KMS-11 (cell line): ENCODE measurements around the gene COL6A5.
"Not testable (repeated sequence)": the region's sequence is repeated elsewhere in the genome, so short reads cannot be mapped to it uniquely, and the experiment has no call there.

Experiments used
- H2AFZ ChIP-seq: fragments of 200-600 bp; sonication (generic); 2 replicates; pipeline ENCODE4 v1.6.1; 2016; ENCODE audit warnings: antibody characterized with exemption, mixed run types, low read depth
- H3K27ac ChIP-seq: fragments of 200-600 bp; sonication (generic); 2 replicates; pipeline ENCODE4 v1.6.1; 2016; ENCODE audit warnings: mild to moderate bottlenecking, mixed run types
- H3K27me3 ChIP-seq: fragments of 200-600 bp; sonication (generic); 2 replicates; pipeline ENCODE4 v1.6.1; 2017; ENCODE audit warnings: mild to moderate bottlenecking, low read depth, mixed run types, moderate library complexity; ENCODE audit not compliant: insufficient read depth
- H3K36me3 ChIP-seq: fragments of 200-600 bp; sonication (generic); 2 replicates; pipeline ENCODE4 v1.6.1; 2017; ENCODE audit warnings: mild to moderate bottlenecking, mixed run types; ENCODE audit not compliant: insufficient read depth
- H3K4me1 ChIP-seq: fragments of 200-600 bp; sonication (generic); 2 replicates; pipeline ENCODE4 v1.6.1; 2016; ENCODE audit warnings: mild to moderate bottlenecking, low read depth, mixed run types; ENCODE audit not compliant: poor library complexity, severe bottlenecking
- H3K4me2 ChIP-seq: fragments of 200-600 bp; sonication (generic); 2 replicates; pipeline ENCODE4 v1.7.0; 2016; ENCODE audit warnings: mild to moderate bottlenecking, mixed run types
- H3K4me3 ChIP-seq: fragments of 200-600 bp; sonication (generic); IDR thresholded peaks from 2 replicates; pipeline ENCODE4 v1.6.1; 2017; ENCODE audit warnings: low read depth, low read length, mixed read lengths; ENCODE audit not compliant: insufficient read depth
- H3K79me2 ChIP-seq: fragments of 200-600 bp; sonication (generic); 2 replicates; pipeline ENCODE4 v1.6.1; 2016; ENCODE audit warnings: low read depth, mixed run types; ENCODE audit not compliant: insufficient read depth
- H3K9ac ChIP-seq: fragments of 200-600 bp; sonication (generic); 2 replicates; pipeline ENCODE4 v1.6.1; 2016; ENCODE audit warnings: mild to moderate bottlenecking, mixed run types
- H4K20me1 ChIP-seq: fragments of 200-600 bp; sonication (generic); 2 replicates; pipeline ENCODE4 v1.6.1; 2016; ENCODE audit warnings: mild to moderate bottlenecking, mixed run types; ENCODE audit not compliant: insufficient read depth
- TF ChIP-seq, protein P1 (sequence below): fragments of 200-600 bp; sonication (generic); conservative IDR thresholded peaks from 2 replicates; pipeline ENCODE4 v1.6.1; 2017; ENCODE audit warnings: low read depth, mild to moderate bottlenecking, antibody characterized with exemption, low read length, moderate library complexity, mixed read lengths

The COL6A5 gene

DNA sequence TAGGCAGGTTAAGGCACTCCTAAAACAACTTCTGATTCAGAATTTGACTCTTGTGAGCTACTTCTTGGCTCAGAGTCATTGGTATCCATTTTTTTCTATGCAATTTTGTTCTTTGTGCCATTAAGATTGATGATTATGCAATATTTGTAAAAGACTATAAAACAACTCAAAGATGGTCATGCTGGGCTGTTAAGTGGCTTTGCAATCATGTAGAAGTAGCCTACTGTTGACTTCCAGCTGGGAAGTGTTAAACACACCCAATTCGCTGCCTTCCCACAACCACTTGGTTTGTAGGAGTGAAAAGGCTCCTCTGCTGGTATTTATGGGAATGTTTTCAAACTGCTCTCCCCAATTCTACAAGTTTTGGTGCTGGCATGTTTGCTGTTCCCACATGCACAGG is 96.8 kb downstream of the COL6A5 start:
- H3K36me3 ChIP-seq: no peaks in the 10 kb centered on the region
- H3K27me3 ChIP-seq: no peaks in the 10 kb centered on the region
- no peaks in the 10 kb centered on the region for H3K79me2 ChIP-seq
- H3K27ac ChIP-seq: no peak overlapping the region
- TF ChIP-seq, protein P1, sequence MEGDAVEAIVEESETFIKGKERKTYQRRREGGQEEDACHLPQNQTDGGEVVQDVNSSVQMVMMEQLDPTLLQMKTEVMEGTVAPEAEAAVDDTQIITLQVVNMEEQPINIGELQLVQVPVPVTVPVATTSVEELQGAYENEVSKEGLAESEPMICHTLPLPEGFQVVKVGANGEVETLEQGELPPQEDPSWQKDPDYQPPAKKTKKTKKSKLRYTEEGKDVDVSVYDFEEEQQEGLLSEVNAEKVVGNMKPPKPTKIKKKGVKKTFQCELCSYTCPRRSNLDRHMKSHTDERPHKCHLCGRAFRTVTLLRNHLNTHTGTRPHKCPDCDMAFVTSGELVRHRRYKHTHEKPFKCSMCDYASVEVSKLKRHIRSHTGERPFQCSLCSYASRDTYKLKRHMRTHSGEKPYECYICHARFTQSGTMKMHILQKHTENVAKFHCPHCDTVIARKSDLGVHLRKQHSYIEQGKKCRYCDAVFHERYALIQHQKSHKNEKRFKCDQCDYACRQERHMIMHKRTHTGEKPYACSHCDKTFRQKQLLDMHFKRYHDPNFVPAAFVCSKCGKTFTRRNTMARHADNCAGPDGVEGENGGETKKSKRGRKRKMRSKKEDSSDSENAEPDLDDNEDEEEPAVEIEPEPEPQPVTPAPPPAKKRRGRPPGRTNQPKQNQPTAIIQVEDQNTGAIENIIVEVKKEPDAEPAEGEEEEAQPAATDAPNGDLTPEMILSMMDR: no peak
- no peak overlapping the region for H3K9ac ChIP-seq
- no peak overlapping the region for H3K4me2 ChIP-seq
- no peaks in the 10 kb centered on the region for H4K20me1 ChIP-seq
- H3K4me1 ChIP-seq: no peaks in the 10 kb centered on the region
- H2AFZ ChIP-seq: no peak overlapping the region
- H3K4me3 ChIP-seq: no peak overlapping the region

- not testable (repeated sequence) for H3K36me3 ChIP-seq, H3K4me1 ChIP-seq, H4K20me1 ChIP-seq, H3K4me3 ChIP-seq, H3K9ac ChIP-seq, H3K79me2 ChIP-seq, H3K27ac ChIP-seq, H2AFZ ChIP-seq, H3K27me3 ChIP-seq, H3K4me2 ChIP-seq
Observed at GRCh38 chr3:130446840-130447239, 101.4 kb downstream of the COL6A5 start.

- not testable (repeated sequence) for H3K79me2 ChIP-seq, H4K20me1 ChIP-seq, H3K4me3 ChIP-seq, H3K4me1 ChIP-seq, H3K27me3 ChIP-seq, H3K27ac ChIP-seq, H2AFZ ChIP-seq, H3K9ac ChIP-seq, H3K36me3 ChIP-seq, H3K4me2 ChIP-seq
Observed at GRCh38 chr3:130448155-130448554, 102.7 kb downstream of the COL6A5 start.

- no peak overlapping the region for H3K4me2 ChIP-seq
- no peak overlapping the region for H3K4me3 ChIP-seq
- H3K36me3 ChIP-seq: no peaks in the 10 kb centered on the region
- H3K27me3 ChIP-seq: no peaks in the 10 kb centered on the region
- no peaks in the 10 kb centered on the region for H4K20me1 ChIP-seq
- H3K9ac ChIP-seq: no peak overlapping the region
- TF ChIP-seq, protein P1: no peak
- no peak overlapping the region for H2AFZ ChIP-seq
- no peak overlapping the region for H3K27ac ChIP-seq
- no peaks in the 10 kb centered on the region for H3K79me2 ChIP-seq
- no peaks in the 10 kb centered on the region for H3K4me1 ChIP-seq
Observed at GRCh38 chr3:130456540-130456939, 111.1 kb downstream of the COL6A5 start.

GRCh38 chr3:130457671-130458070 is 112.2 kb downstream of the COL6A5 start:
- TF ChIP-seq, protein P1: no peak
- H3K4me3 ChIP-seq: no peak overlapping the region
- H3K27me3 ChIP-seq: no peaks in the 10 kb centered on the region
- H3K36me3 ChIP-seq: no peaks in the 10 kb centered on the region
- H3K79me2 ChIP-seq: no peaks in the 10 kb centered on the region
- no peak overlapping the region for H3K4me2 ChIP-seq
- no peak overlapping the region for H3K27ac ChIP-seq
- H3K4me1 ChIP-seq: no peaks in the 10 kb centered on the region
- H4K20me1 ChIP-seq: no peaks in the 10 kb centered on the region
- no peak overlapping the region for H2AFZ ChIP-seq
- no peak overlapping the region for H3K9ac ChIP-seq

GRCh38 chr3:130459944-130460343 is 114.5 kb downstream of the COL6A5 start:
- Histone ChIP-seq H3K36me3 (no peaks in the 10 kb centered on the region), H4K20me1 (no peaks in the 10 kb centered on the region), H3K4me3 (no peak overlapping the region), H3K9ac (no peak overlapping the region), H2AFZ (no peak overlapping the region), H3K79me2 (no peaks in the 10 kb centered on the region), H3K4me2 (no peak overlapping the region), H3K27ac (no peak overlapping the region), H3K4me1 (peaks cover 6% of the 10 kb centered on the region), H3K27me3 (no peaks in the 10 kb centered on the region)
- TF ChIP-seq, protein P1: no peak
